MV-4-11 (cell line): Measurements from ENCODE around the gene LYRM4.
A peak's percentile ranks its signal among the peaks of the same experiment; 100 is the strongest.

ENCODE experiments used
- DNase-seq: peaks from one replicate; lab custom pipeline; 2025; lab: John Stamatoyannopoulos, UW

Gene LYRM4

GRCh38 chr6:5098501-5099270 is 162.1 kb downstream of the LYRM4 start:
- DNase-seq, result no peak

- peak; percentile 81 for DNase-seq
Observed at GRCh38 chr6:5096482-5096881, 164.3 kb downstream of the LYRM4 start.

GRCh38 chr6:5095236-5095635 is 165.5 kb downstream of the LYRM4 start:
- DNase-seq, result peak; percentile 90

- DNase-seq, result peak; percentile 34
Observed at GRCh38 chr6:5094327-5094726, 166.4 kb downstream of the LYRM4 start.

- DNase-seq, result no peak
Observed at GRCh38 chr6:5093231-5094015, 167.3 kb downstream of the LYRM4 start.

- no peak for DNase-seq
Observed at GRCh38 chr6:5091210-5092069, 169.3 kb downstream of the LYRM4 start.

- DNase-seq, result no peak
Observed at GRCh38 chr6:5090603-5091002, 170.1 kb downstream of the LYRM4 start.

GRCh38 chr6:5089481-5090438 is 171.0 kb downstream of the LYRM4 start:
- DNase-seq, result peak; percentile 48

- DNase-seq, result no peak
Observed at GRCh38 chr6:5088780-5089179, 172.0 kb downstream of the LYRM4 start.

- DNase-seq, result peak; percentile 94
Observed at GRCh38 chr6:5087389-5087788, 173.4 kb downstream of the LYRM4 start.

- DNase-seq, result no peak
Observed at GRCh38 chr6:5086294-5086890, 174.4 kb downstream of the LYRM4 start.

- no peak for DNase-seq
Observed at GRCh38 chr6:5085648-5086293, 175.0 kb downstream of the LYRM4 start.

- DNase-seq, result peak; percentile 10
Observed at GRCh38 chr6:5084781-5085647, 175.7 kb downstream of the LYRM4 start, which contains the start of gene PPP1R3G. TSS of gene PPP1R3G (plus strand) at chr6:5085341. CDS start at chr6:5085486, 145 bp downstream.

GRCh38 chr6:5084360-5084780 is 176.4 kb downstream of the LYRM4 start:
- no peak for DNase-seq

GRCh38 chr6:5083813-5084359 is 176.9 kb downstream of the LYRM4 start:
- DNase-seq, result no peak

- DNase-seq, result no peak
Observed at GRCh38 chr6:5083307-5083583, 177.5 kb downstream of the LYRM4 start.

- peak; percentile 37 for DNase-seq
Observed at GRCh38 chr6:5082487-5083306, 178.1 kb downstream of the LYRM4 start.

GRCh38 chr6:5081955-5082354 is 178.8 kb downstream of the LYRM4 start:
- DNase-seq, result no peak
